Tibial nerve (tissue), 3 donors: ENCODE measurements around the gene MAPK4.

Experiments used
- POLR2A ChIP-seq, 2 donors: fragments of 450-650 bp; IDR thresholded peaks; one replicate each; pipeline ENCODE4 v1.6.1; 2017; ENCODE audit warnings: antibody characterized with exemption in 2 of 2, mild to moderate bottlenecking in 2 of 2, moderate library complexity in 2 of 2
- TF ChIP-seq, protein P1 (sequence below), 5 experiments: fragments of 200-600 bp in 3 of 5; fragments of 450-650 bp in 2 of 5; sonication (generic) in 3 of 5; IDR thresholded peaks; one replicate each; pipeline ENCODE4 v1.5.1; 2016 to 2019; ENCODE audit warnings: antibody characterized with exemption in 5 of 5, mild to moderate bottlenecking in 3 of 5, moderate library complexity in 2 of 5

DNA sequence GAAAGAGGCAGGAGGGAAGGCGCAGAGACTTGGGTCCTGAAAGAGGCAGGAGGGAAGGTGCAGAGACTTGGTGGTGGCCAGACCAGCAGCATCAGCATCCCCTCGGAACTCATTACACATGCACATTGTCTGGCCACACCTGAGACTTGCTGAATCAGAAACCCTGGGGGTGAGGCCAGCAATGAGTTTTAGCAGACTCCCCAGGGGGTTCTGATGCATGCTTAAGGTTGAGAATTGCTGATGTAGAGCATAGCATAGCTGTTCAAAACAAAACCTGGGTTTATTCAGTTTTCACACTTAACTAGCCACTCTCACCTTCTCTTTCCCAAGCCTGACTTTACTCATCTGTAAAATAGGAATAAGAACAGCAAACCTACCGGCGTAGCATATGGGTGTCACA is 137.0 kb downstream of the MAPK4 start:
- TF ChIP-seq, protein P1, sequence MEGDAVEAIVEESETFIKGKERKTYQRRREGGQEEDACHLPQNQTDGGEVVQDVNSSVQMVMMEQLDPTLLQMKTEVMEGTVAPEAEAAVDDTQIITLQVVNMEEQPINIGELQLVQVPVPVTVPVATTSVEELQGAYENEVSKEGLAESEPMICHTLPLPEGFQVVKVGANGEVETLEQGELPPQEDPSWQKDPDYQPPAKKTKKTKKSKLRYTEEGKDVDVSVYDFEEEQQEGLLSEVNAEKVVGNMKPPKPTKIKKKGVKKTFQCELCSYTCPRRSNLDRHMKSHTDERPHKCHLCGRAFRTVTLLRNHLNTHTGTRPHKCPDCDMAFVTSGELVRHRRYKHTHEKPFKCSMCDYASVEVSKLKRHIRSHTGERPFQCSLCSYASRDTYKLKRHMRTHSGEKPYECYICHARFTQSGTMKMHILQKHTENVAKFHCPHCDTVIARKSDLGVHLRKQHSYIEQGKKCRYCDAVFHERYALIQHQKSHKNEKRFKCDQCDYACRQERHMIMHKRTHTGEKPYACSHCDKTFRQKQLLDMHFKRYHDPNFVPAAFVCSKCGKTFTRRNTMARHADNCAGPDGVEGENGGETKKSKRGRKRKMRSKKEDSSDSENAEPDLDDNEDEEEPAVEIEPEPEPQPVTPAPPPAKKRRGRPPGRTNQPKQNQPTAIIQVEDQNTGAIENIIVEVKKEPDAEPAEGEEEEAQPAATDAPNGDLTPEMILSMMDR (IDR thresholded peaks at IDR 0.05): no peak
- TF ChIP-seq POLR2A (IDR thresholded peaks at IDR 0.05): no peak
